NK-92 treated with Interleukin-12 subunit alpha and Interleukin-12 subunit beta, amount 100 ng/mL, for 24 hours (cell line): ENCODE data around the gene OR2A7.
"Not testable (repeated sequence)": the region's sequence is repeated elsewhere in the genome, so short reads cannot be mapped to it uniquely, and the experiment has no call there.

ENCODE experiments used
- DNase-seq: peaks from one replicate; lab custom pipeline; 2025; lab: John Stamatoyannopoulos, UW

OR2A7 gene

GRCh38 chr7:144252307-144252706 lies 12.3 kb downstream of the OR2A7 start:
- not testable (repeated sequence) for DNase-seq

GRCh38 chr7:144247674-144248330 lies 16.8 kb downstream of the OR2A7 start:
- DNase-seq: not testable (repeated sequence)

GRCh38 chr7:144246967-144247366 lies 17.6 kb downstream of the OR2A7 start:
- DNase-seq: not testable (repeated sequence)

- DNase-seq: not testable (repeated sequence)
Observed at GRCh38 chr7:144245372-144245771, 19.2 kb downstream of the OR2A7 start.

GRCh38 chr7:144239365-144239764 lies 25.2 kb downstream of the OR2A7 start, which contains the start of gene OR2A42:
Gene OR2A42, minus strand, starts transcription at chr7:144239605. Its CDS starts 6,762 bp downstream, at chr7:144232843.
- DNase-seq: not testable (repeated sequence)

- DNase-seq: not testable (repeated sequence)
Observed at GRCh38 chr7:144238530-144239082, 26.0 kb downstream of the OR2A7 start.

GRCh38 chr7:144233039-144233438 lies 31.6 kb downstream of the OR2A7 start:
- not testable (repeated sequence) for DNase-seq

GRCh38 chr7:144231027-144231426 lies 33.6 kb downstream of the OR2A7 start:
- DNase-seq: not testable (repeated sequence)

- DNase-seq: not testable (repeated sequence)
Observed at GRCh38 chr7:144228810-144229209, 35.8 kb downstream of the OR2A7 start.

GRCh38 chr7:144226866-144227265 lies 37.7 kb downstream of the OR2A7 start:
- DNase-seq: not testable (repeated sequence)

GRCh38 chr7:144223675-144224074 lies 40.9 kb downstream of the OR2A7 start:
- DNase-seq: not testable (repeated sequence)

GRCh38 chr7:144220531-144220930 lies 44.1 kb downstream of the OR2A7 start:
- DNase-seq: not testable (repeated sequence)

GRCh38 chr7:144219149-144219548 lies 45.4 kb downstream of the OR2A7 start:
- DNase-seq: not testable (repeated sequence)

GRCh38 chr7:144218581-144218980 lies 46.0 kb downstream of the OR2A7 start:
- not testable (repeated sequence) for DNase-seq

GRCh38 chr7:144217200-144217599 lies 47.4 kb downstream of the OR2A7 start:
- DNase-seq: not testable (repeated sequence)
